ENCODE results near the gene FRMD4B.

FRMD4B gene

GRCh38 chr3:69385723-69386555 is at the start of gene FRMD4B:
Gene FRMD4B (minus strand): TSS chr3:69386088. CDS start chr3:69385989, 99 bp downstream.
- peak; percentile 3 for DNase-seq

GRCh38 chr3:69433969-69434325 is 48.1 kb upstream of the FRMD4B start:
- no peak for DNase-seq

DNA sequence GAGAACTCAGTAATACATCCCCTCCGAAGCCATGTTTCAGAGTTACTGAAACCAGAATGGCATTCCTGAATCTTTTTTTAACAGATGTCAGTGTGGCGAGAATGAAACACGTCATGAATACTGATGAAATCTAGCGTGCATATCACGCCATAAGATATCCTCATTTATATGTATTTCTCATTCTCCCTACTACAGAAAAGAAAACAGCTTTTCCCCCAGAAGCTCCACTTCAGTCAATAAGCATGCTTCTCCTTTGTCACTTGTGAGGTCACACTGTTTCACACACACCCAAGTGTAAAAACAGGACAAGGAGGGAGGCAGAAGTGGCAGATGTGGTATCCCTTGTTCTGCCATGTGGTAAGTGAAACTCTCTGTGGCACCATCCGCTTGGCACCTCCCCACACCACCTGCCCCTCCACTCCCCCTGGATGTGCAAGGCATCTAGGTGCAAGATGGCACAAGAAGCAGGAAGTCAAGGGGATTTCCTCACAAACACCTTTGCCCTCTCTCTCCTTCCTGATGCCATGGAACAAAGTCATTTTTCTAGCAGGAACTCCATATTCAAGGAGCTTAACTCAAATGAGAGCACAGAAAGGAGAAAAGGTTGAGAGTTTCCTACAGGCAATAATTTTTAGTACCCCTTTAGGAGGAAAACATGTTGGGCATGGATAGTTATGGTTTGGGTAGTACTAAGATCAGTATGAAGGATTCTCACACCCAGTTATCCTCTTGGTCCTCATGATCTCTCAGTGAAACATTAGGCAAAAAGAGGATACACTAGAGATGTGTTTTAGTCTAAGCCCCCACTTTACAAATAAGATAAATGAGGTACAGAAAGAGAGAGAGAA is 47.5 kb upstream of the FRMD4B start:
- no peak for DNase-seq

DNA sequence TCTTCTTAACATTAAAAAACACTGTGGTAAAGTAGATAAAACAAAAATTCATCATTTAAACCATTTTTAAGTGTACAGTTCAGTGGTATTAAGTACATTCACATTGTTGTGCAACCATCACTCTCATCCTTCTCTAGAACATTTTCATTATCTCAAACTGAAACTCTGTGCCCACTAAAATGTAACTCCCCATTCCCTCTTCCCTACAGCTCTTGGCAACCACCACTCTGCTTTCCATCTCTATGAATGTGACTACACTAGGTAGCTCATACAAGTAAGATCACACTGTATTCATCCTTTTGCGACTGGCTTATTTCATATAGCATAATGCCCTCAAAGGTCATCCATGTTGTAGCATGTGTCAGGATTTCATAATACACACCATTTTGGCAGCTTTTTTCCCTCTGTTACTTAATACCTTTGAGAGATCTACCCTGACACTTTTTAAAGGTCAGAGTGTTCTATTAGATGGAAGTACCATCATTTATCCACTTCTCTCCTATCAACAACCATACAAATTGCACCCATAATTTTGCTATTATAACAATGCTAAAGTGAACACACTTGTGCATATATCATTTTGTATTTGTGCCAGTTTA is 42.9 kb upstream of the FRMD4B start:
- no peak for DNase-seq

DNA sequence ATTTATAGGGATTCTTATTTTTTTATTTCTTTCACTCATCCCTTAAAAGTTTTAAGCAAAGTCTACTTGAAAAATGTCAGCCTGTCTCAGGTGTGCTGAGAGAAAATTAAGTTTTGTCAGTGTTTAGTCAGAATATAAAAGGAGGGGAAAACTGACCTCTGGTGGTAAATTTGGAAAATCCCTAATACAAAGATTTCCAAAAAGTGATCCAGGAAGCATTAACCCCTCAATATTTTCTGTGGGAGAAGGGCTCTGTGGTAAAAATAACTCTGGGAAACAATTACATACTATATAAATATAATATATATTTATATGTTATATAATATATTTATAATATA is 41.0 kb upstream of the FRMD4B start:
- no peak for DNase-seq

- DNase-seq: no peak
These were observed 40.5 kb upstream of the FRMD4B start for GRCh38 chr3:69426291-69426966.

DNA sequence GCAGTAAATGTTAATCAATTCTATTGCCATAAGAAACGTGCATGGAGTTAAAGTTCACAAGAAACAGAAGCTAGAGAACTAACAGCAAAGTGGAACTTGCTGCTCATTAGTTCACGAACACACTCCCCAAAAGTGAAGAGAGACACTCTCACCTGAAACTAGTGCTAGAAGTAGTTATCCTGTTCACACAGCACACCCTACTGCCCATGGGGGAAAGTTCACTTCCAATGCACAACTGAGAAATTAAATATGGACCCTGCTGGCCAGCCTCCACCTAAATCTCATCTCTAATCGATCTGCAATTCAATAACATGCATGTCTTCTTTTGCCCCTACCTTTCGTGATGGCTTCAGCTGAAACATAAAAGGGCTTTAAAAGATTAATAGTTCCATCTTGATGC is 39.4 kb upstream of the FRMD4B start:
- DNase-seq: peak; percentile 4

- no peak for DNase-seq
These were observed 37.7 kb upstream of the FRMD4B start for GRCh38 chr3:69423463-69424155.

DNA sequence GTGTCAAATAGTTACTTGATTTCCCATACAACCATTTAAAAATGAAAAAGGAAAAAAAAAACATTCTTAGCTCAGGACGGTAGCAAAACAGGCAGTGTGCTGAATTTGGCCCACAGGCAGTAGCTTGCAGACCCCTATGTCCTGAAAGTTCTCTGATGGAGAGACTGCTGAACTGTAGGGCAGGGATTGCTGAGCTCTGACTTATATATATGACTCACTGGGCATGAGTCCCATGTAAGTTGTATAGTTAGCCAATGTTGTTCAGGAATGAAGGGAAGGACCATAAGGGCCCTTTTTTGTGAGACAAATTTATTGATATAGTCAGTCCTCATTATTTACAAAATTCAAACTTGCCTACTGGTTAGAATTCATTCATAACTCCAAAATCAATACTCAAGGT is 36.9 kb upstream of the FRMD4B start:
- no peak for DNase-seq

DNA sequence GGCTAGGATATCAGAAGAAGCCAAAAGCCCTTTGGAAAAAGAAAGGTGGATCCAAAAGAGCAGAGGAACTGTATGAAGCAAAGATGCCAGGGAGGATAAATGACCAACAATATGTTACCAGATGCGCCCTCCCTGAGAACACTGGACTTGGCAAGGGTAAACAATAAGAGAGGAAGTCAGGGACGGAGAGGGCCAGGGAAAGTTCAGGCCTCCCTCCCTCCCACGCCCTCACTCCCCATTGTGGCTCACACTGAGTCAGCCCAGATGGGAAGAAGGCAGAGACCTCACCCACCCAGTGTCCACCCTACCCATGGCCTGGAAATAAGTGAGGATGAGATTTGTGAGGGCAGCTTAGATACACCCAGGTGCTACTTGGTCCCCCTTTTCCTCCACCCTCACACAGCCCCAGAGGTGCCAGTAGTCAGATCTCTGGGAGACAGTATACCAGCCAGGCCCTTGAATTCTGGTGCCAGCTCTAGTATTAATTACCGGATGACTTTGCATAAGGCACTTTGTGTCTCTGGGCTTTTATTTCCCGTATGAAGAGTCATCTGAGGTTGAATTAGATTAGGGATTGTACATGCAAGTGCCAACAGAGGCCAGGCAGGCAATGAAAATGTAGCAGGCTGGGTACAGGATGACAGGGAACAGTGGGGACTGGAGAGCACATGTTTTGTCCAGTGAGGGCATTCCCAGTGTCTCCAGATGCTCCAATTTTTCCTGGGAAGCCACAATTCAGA is 35.1 kb upstream of the FRMD4B start:
- DNase-seq: no peak

GRCh38 chr3:69419276-69419675 is 33.4 kb upstream of the FRMD4B start:
- DNase-seq: no peak

GRCh38 chr3:69417541-69418078 is 31.7 kb upstream of the FRMD4B start:
- DNase-seq: no peak

GRCh38 chr3:69413551-69414207 is 27.8 kb upstream of the FRMD4B start:
- no peak for DNase-seq

- no peak for DNase-seq
These were observed 25.5 kb upstream of the FRMD4B start for GRCh38 chr3:69411346-69411745.

GRCh38 chr3:69410301-69410700 is 24.4 kb upstream of the FRMD4B start:
- peak; percentile 57 for DNase-seq

GRCh38 chr3:69409831-69410230 is 23.9 kb upstream of the FRMD4B start:
- no peak for DNase-seq

GRCh38 chr3:69409011-69409410 is 23.1 kb upstream of the FRMD4B start:
- no peak for DNase-seq

- no peak for DNase-seq
These were observed 22.7 kb upstream of the FRMD4B start for GRCh38 chr3:69408542-69408941.

- DNase-seq: no peak
These were observed 22.0 kb upstream of the FRMD4B start for GRCh38 chr3:69407908-69408307.

GRCh38 chr3:69406163-69406562 is 20.3 kb upstream of the FRMD4B start:
- DNase-seq: no peak

DNA sequence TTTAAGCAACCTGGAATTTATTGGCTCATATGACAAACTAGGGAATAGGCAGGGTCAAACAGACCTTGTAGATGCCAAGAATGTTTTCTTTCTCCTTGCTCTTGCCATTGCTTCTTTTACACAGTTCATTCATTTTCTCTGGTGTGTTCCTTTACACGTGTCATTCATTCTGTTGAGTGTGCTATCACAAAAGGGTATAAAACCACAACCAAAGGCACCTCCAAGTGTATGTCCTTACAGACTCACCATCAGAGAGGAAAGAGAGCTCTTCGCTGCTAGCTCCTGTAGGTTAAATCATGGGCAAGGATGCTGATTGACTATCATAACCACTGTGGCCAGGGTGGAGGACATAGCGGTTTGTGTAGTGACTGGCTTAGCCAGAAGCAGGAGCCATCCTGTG is 19.2 kb upstream of the FRMD4B start:
- DNase-seq: no peak
